ENCODE results near the gene SENP6. TPM values are rescaled to one million over a fixed set of nuclear protein-coding genes. Genes with fewer than 3 reads are reported as not detected.
"Not testable (repeated sequence)": the region's sequence is repeated elsewhere in the genome, so short reads cannot be mapped to it uniquely, and the experiment has no call there.

Gene SENP6
- total RNA-seq, 4 donors from 2014 or later, result 154 to 255 (median 170) TPM

DNA sequence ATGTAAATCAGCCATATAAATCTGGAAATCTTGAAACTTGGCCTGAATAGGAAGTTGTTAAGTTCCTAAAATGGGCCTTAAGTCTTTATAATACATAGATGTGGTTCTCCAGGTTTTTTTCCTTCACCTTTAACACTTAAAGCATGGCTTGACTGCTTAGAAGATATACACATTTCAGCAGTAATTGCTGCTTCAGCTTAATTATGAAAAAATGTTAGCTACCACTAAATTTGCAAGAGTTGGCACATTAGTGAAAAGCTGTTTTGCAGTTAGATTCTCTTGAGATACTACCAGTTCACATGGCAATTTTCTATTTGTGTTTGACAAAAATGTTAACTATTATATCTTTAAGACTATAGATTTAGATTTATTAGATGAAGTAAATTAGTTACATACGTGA lies 74.7 kb downstream of the SENP6 start:
- TF ChIP-seq CTCF (IDR thresholded peaks at IDR 0.05) (no peak), POLR2A (IDR thresholded peaks at IDR 0.05) (no peak)
- Histone ChIP-seq H3K27me3 (no peaks in the 10 kb centered on the region), H3K27ac (no peak overlapping the region), H3K36me3 (peaks cover 25 to 38% of the 10 kb centered on the region in 2 donors), H3K4me1 (no peaks in the 10 kb centered on the region), H3K4me3 (replicated peaks in 1 of 3) (no peak overlapping the region), H3K9me3 (no peaks in the 10 kb centered on the region)
- WGBS, 2 donors, result 95 to 98% methylated on average over 1 of the region's 1 CpG
- intact Hi-C loops (cut with DNase I), result no loop called here
- no peak for DNase-seq

DNA sequence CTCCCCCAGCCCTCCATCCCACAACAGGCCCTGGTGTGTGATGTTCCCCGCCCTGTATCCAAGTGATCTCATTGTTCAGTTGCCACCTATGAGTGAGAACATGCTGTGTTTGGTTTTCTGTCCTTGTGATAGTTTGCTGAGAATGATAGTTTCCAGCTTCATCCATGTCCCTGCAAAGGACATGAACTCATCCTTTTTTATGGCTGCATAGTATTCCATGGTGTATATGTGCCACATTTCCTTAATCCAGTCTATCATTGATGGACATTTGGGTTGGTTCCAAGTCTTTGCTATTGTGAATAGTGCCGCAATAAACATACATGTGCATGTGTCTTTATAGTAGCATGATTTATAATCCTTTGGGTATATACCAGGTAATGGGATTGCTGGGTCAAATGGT lies 80.9 kb downstream of the SENP6 start:
- intact Hi-C loops (cut with DNase I); H3K27ac ChIP-seq; H3K4me3 ChIP-seq (replicated peaks in 1 of 3); H3K9me3 ChIP-seq; DNase-seq; H3K4me1 ChIP-seq; H3K27me3 ChIP-seq: not testable (repeated sequence)
- H3K36me3 ChIP-seq, result peaks cover 24 to 46% of the 10 kb centered on the region in 2 donors
- WGBS, 2 donors, result 96 to 100% methylated on average over 2 of the region's 2 CpGs

DNA sequence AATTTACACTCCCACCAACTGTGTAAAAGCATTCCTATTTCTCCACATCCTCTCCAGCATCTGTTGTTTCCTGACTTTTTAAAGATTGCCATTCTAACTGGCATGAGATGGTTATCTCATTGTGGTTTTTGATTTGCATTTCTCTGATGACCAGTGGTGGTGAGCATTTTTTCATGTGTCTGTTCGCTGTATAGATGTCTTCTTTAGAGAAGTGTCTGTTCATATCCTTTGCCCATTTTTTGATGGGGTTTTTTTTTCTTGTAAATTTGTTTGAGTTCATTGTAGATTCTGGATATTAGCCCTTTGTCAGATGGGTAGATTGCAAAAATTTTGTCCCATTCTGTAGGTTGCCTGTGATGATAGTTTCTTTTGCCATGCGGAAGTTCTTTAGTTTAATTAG lies 81.3 kb downstream of the SENP6 start:
- intact Hi-C loops (cut with DNase I); H3K27ac ChIP-seq; H3K4me3 ChIP-seq (replicated peaks in 1 of 3); H3K9me3 ChIP-seq; H3K4me1 ChIP-seq; DNase-seq; H3K27me3 ChIP-seq: not testable (repeated sequence)
- 97 to 100% methylated on average over 2 of the region's 2 CpGs for WGBS, 2 donors
- H3K36me3 ChIP-seq, result peaks cover 20 to 46% of the 10 kb centered on the region in 2 donors

- H3K27me3 ChIP-seq; DNase-seq; intact Hi-C loops (cut with DNase I); H3K36me3 ChIP-seq; H3K27ac ChIP-seq; H3K4me1 ChIP-seq; H3K9me3 ChIP-seq; H3K4me3 ChIP-seq (replicated peaks in 1 of 3): not testable (repeated sequence)
- 91 to 99% methylated on average over 2 to 5 of the region's 5 CpGs for WGBS, 2 donors
These were observed 85.9 kb downstream of the SENP6 start for GRCh38 chr6:75687535-75687934.

DNA sequence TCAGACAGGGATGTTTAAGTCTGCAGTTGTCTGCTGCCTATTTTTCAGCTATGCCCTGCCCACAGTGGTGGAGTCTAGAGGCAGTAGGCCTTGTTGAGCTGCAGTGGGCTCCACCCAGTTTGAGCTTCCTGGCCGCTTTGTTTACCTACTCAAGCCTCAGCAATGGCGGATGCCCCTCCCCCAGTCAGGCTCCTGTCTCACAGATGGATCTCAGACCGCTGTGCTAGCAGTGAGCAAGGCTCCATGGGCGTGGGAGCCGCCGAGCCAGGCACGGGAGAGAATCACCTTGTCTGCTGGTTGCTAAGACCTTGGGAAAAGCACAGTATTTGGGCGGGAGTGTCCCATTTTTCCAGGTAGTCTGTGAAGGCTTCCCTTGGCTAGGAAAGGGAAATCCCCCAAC lies 86.3 kb downstream of the SENP6 start:
- H3K27ac ChIP-seq; H3K27me3 ChIP-seq; H3K9me3 ChIP-seq; H3K36me3 ChIP-seq; H3K4me3 ChIP-seq (replicated peaks in 1 of 3); H3K4me1 ChIP-seq; intact Hi-C loops (cut with DNase I); DNase-seq: not testable (repeated sequence)
- WGBS, 2 donors, result 96 to 99% methylated on average over 8 of the region's 8 CpGs

DNA sequence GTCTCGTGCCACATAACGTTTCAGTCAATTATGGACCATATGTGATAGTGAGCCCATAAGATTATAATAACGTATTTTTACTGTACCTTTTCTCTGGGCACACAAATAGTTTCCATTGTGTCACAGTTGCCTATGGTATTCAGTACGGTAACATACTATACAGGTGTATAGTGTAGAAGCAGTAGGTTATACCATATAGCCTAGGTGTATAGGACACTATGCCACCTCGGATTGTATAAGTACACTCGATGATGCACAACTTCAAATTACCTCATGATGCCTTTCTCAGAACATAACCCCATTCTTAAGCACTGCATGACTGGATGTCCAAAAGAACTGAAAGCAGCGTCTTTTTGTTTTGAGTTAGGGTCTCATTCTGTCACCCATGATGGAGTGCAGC lies 87.9 kb downstream of the SENP6 start:
- no peaks in the 10 kb centered on the region for H3K4me1 ChIP-seq
- intact Hi-C loops (cut with DNase I), result no loop called here
- TF ChIP-seq POLR2A (IDR thresholded peaks at IDR 0.05) (no peak), CTCF (IDR thresholded peaks at IDR 0.05) (no peak)
- no peaks in the 10 kb centered on the region for H3K27me3 ChIP-seq
- peaks cover 4 to 6% of the 10 kb centered on the region in 2 donors for H3K36me3 ChIP-seq
- no peak overlapping the region for H3K4me3 ChIP-seq (replicated peaks in 1 of 3)
- H3K27ac ChIP-seq, result no peak overlapping the region
- DNase-seq, result no peak
- no peaks in the 10 kb centered on the region for H3K9me3 ChIP-seq
- 83 to 96% methylated on average over 7 of the region's 7 CpGs for WGBS, 2 donors

GRCh38 chr6:75691012-75691411 lies 89.3 kb downstream of the SENP6 start:
- Histone ChIP-seq H3K4me3 (replicated peaks in 1 of 3) (no peak overlapping the region), H3K27ac (no peak overlapping the region), H3K27me3 (no peaks in the 10 kb centered on the region), H3K9me3 (no peaks in the 10 kb centered on the region), H3K36me3 (peaks cover 4 to 6% of the 10 kb centered on the region in 2 donors), H3K4me1 (no peaks in the 10 kb centered on the region)
- 92 to 96% methylated on average over 6 of the region's 6 CpGs for WGBS, 2 donors
- DNase-seq, result no peak
- TF ChIP-seq POLR2A (IDR thresholded peaks at IDR 0.05) (no peak), CTCF (IDR thresholded peaks at IDR 0.05) (no peak)
- intact Hi-C loops (cut with DNase I), result no loop called here
